HUES64 (cell line): ENCODE data around the gene FHIT.
"Not testable (repeated sequence)": the region's sequence is repeated elsewhere in the genome, so short reads cannot be mapped to it uniquely, and the experiment has no call there.

Experiments used
- H3K27ac ChIP-seq: 2 replicates; pipeline ENCODE4 v1.7.0; 2013; ENCODE audit warnings: low read depth, low read length, inconsistent platforms
- H3K27me3 ChIP-seq: 2 replicates; pipeline ENCODE4 v1.6.1; 2013; ENCODE audit warnings: mild to moderate bottlenecking, low read length; ENCODE audit not compliant: insufficient read depth
- H3K36me3 ChIP-seq: 2 replicates; pipeline ENCODE4 v1.6.1; 2013; ENCODE audit warnings: mild to moderate bottlenecking, low read length; ENCODE audit not compliant: insufficient read depth
- H3K4me1 ChIP-seq: 2 replicates; pipeline ENCODE4 v1.6.1; 2013; ENCODE audit warnings: mild to moderate bottlenecking, low read length, moderate library complexity; ENCODE audit not compliant: insufficient read depth
- H3K4me3 ChIP-seq: 2 replicates; pipeline ENCODE4 v1.5.1; 2013; ENCODE audit warnings: mild to moderate bottlenecking, low read length, moderate library complexity
- H3K9ac ChIP-seq: 2 replicates; pipeline ENCODE4 v1.6.1; 2013; ENCODE audit warnings: mild to moderate bottlenecking, low read depth, low read length
- H3K9me3 ChIP-seq: 2 replicates; pipeline ENCODE4 v1.6.1; 2013; ENCODE audit warnings: low read depth, low read length; ENCODE audit not compliant: insufficient read depth
- WGBS: fragments of 150-250, 120-280 bp; methylation state at CpG from one replicate; pipeline ENCODE4 v1.1.7; 2013; ENCODE audit warnings: missing lambda C conversion rate; 5-methylcytosine and 5-hydroxymethylcytosine counted together

The FHIT gene

DNA sequence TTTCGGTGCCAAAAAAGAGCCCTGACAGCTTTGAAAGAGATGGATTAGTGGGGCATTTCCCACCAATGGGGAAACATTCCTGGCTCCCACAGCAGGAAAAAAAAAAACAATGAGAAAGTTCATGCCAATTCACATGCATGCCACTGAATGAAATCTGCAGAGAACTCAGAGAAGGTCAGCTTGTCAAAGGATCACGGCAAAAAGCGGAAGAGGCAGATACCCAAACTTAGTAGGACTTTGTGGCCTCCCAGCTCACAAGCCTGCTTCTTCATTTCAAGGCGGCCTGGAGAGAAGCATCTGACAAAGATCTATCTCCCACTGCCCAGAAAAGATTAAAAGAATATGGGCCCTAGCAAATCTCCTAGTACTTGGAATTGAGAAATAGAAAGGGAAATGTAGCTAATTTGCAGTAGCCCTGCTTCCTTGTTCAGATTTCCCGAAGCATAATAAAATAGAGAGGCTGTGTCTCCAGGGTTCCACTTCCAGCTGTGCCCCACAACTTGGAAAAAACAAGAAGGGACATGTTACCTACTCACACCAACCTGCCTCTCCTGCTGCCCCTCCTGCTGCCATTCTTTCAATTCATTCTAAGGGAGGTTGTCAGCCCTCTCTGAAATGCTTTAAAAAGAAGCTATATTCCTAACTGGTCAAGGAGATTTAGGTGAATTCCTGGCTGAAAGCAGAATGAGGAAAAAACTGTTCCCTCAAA is 170.4 kb downstream of the FHIT start:
- Histone ChIP-seq H3K27me3 (no peaks in the 10 kb centered on the region), H3K4me1 (peaks cover 35% of the 10 kb centered on the region), H3K9me3 (no peaks in the 10 kb centered on the region), H3K4me3 (no peak overlapping the region), H3K36me3 (no peaks in the 10 kb centered on the region), H3K9ac (no peak overlapping the region), H3K27ac (peak overlapping the region; percentile 70; the same call in 1 of the 2 replicates)
- 58% methylated on average over 5 of the region's 5 CpGs for WGBS

DNA sequence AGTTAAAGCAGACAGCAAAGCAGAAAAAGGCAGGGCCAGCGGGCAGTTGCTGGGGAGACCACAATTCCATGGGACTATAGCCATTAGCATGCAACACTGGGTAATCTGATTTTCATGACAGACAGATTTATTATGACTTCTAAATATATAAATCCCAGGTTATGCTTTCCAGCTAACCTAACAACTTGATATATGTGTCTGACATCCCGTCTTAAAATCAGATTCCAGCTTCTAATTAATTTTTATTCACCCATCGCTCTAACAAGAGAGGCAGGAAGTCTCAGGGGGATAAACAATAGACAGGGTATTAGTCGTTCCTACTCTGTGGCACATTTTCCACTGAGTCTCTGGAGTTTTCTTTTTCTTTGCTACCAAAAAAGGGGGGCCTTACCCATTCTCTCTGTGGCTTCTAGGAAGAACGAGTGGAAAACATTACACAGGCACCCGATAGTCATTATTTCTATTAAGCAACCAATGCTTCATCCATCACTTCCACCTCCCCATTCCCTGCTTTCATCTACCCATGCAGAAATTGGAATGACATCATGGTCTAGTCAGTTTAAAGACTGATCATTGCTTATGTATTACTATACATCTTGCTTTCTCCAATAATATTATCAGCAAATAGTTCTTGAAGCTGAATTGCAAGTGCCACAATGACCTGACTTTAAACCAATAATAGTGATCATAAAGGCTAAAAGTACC is 173.1 kb downstream of the FHIT start:
- no peak overlapping the region for H3K27ac ChIP-seq

DNA sequence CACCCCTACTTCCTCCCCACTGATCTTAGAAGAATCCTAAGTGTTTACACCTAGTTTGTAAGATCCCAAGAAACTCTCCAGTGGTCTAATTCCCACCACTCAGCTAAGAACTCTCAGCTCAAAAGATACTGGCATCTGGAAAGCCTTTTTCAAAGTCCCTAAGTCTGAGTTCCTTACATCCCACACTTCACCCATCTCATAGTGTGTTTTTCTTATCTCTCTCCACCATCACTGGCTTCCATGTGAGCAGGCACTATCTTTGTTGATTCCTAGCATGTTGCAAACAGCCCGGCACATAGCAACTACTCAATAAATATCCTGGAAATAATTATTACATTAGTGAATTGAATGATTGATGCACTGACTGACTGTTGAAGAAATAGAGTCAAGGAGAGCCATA is 173.7 kb downstream of the FHIT start:
- no peak overlapping the region for H3K4me3 ChIP-seq
- H3K27ac ChIP-seq, result no peak overlapping the region
- no peaks in the 10 kb centered on the region for H3K27me3 ChIP-seq
- H3K9me3 ChIP-seq, result no peaks in the 10 kb centered on the region
- no peaks in the 10 kb centered on the region for H3K36me3 ChIP-seq
- H3K4me1 ChIP-seq, result peaks cover 38% of the 10 kb centered on the region
- no peak overlapping the region for H3K9ac ChIP-seq
- WGBS, result no CpG with 5 or more reads among the region's 1 CpG

More for the DNA sequence above, 173.1 kb downstream of the FHIT start:
- WGBS, result 92% methylated on average over 6 of the region's 6 CpGs
- Histone ChIP-seq H3K4me1 (peaks cover 38% of the 10 kb centered on the region), H3K4me3 (no peak overlapping the region), H3K36me3 (no peaks in the 10 kb centered on the region), H3K9me3 (no peaks in the 10 kb centered on the region), H3K27me3 (no peaks in the 10 kb centered on the region), H3K9ac (no peak overlapping the region)

DNA sequence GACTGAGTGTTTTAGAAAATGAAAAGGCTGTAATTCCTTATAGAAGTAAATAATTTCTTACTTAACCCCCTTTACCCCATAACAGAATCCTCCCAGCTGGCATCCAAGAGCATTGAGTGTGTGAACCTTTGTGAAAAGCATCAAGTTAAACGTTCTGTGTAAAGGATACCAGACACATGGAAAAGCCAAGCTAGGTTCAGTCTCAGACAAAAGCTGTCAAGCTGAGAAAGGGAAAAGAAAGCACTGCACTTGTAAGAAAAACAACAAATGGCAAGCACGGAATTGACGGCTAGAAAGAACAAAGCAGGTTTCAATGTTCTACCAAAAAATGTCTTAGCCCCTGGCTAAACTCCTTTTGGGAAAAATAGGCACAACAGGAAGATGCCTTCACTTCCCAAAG is 176.5 kb downstream of the FHIT start:
- 65% methylated on average over 3 of the region's 3 CpGs for WGBS
- H3K27ac ChIP-seq, result no peak overlapping the region
- H3K27me3 ChIP-seq, result no peaks in the 10 kb centered on the region
- H3K9me3 ChIP-seq, result no peaks in the 10 kb centered on the region
- peaks cover 20% of the 10 kb centered on the region; the same call in 1 of the 2 replicates for H3K4me1 ChIP-seq
- H3K9ac ChIP-seq, result no peak overlapping the region
- H3K4me3 ChIP-seq, result no peak overlapping the region
- H3K36me3 ChIP-seq, result no peaks in the 10 kb centered on the region

GRCh38 chr3:61073566-61074165 is 177.6 kb downstream of the FHIT start:
- 98% methylated on average over 3 of the region's 4 CpGs for WGBS
- no peaks in the 10 kb centered on the region for H3K36me3 ChIP-seq
- no peaks in the 10 kb centered on the region for H3K27me3 ChIP-seq
- no peak overlapping the region for H3K4me3 ChIP-seq
- H3K9me3 ChIP-seq, result no peaks in the 10 kb centered on the region
- peaks cover 20% of the 10 kb centered on the region; the same call in 1 of the 2 replicates for H3K4me1 ChIP-seq
- no peak overlapping the region for H3K27ac ChIP-seq
- H3K9ac ChIP-seq, result no peak overlapping the region

GRCh38 chr3:61068084-61068483 is 183.2 kb downstream of the FHIT start:
- WGBS, result 91% methylated on average over 4 of the region's 4 CpGs
- Histone ChIP-seq H3K36me3 (no peaks in the 10 kb centered on the region), H3K27ac (no peak overlapping the region), H3K9ac (no peak overlapping the region), H3K4me3 (no peak overlapping the region), H3K27me3 (no peaks in the 10 kb centered on the region), H3K4me1 (no peaks in the 10 kb centered on the region), H3K9me3 (no peaks in the 10 kb centered on the region)

GRCh38 chr3:61066800-61067199 is 184.5 kb downstream of the FHIT start:
- WGBS, result 95% methylated on average over 2 of the region's 2 CpGs
- Histone ChIP-seq H3K4me1 (no peaks in the 10 kb centered on the region), H3K27me3 (no peaks in the 10 kb centered on the region), H3K9ac (no peak overlapping the region), H3K27ac (no peak overlapping the region), H3K9me3 (no peaks in the 10 kb centered on the region), H3K4me3 (no peak overlapping the region), H3K36me3 (no peaks in the 10 kb centered on the region)

DNA sequence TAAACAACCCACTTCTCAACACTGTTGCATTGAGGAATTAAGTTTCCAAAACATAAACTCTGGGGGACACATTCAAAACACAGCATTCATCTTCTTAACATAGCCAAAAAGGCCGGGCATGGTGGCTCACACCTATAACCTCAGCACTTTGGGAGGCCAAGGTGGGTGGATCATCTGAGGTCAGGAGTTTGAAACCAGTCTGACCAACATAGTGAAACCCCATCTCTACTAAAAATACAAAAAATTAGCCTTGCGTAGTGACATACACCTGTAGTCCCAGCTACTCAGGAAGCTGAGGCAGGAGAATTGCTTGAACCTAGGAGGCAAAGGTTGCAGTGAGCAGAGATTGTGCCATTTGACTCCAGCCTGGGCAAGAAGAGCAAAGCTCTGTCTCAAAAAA is 185.0 kb downstream of the FHIT start:
- H3K9ac ChIP-seq, H3K9me3 ChIP-seq, H3K36me3 ChIP-seq, H3K27ac ChIP-seq, H3K4me1 ChIP-seq, H3K27me3 ChIP-seq, H3K4me3 ChIP-seq: not testable (repeated sequence)
- WGBS, result 95% methylated on average over 2 of the region's 2 CpGs

GRCh38 chr3:61065451-61066011 is 185.7 kb downstream of the FHIT start:
- no peak overlapping the region for H3K27ac ChIP-seq
- WGBS, result 100% methylated on average over 2 of the region's 3 CpGs
- H3K27me3 ChIP-seq, result no peaks in the 10 kb centered on the region
- no peaks in the 10 kb centered on the region for H3K4me1 ChIP-seq
- H3K4me3 ChIP-seq, result no peak overlapping the region
- no peaks in the 10 kb centered on the region for H3K36me3 ChIP-seq
- no peak overlapping the region for H3K9ac ChIP-seq
- H3K9me3 ChIP-seq, result no peaks in the 10 kb centered on the region

DNA sequence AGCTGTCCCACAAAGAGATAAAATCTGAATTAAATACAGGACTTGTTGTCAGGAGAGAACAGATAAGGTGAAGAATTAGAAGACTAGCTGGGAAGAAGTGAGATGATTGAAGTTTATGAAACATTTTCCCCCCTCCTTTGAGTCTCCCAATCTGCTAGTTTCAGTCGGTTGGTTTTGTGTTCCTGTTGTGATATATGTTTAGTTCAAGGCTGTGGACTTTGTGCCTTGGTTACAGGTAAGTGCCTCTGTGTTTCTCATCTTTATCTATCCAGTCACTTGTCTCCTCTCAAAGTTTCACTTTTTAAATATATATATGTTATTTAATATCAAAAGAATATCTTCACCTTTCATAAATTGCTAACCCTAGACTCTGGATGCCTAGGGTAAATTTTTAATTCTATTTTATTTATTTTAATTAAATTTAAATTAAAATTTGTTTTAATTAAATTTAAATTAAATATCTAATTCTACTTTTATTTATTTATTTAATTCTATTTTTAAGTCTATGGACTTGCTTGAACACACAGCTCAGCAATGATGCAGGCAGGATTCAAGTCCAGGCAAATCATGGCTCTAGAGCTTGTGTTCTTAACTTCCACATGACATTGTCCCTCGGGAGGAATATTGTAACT is 190.0 kb downstream of the FHIT start:
- Histone ChIP-seq H3K36me3 (no peaks in the 10 kb centered on the region), H3K4me1 (no peaks in the 10 kb centered on the region), H3K4me3 (no peak overlapping the region), H3K27me3 (no peaks in the 10 kb centered on the region), H3K9ac (no peak overlapping the region), H3K9me3 (no peaks in the 10 kb centered on the region), H3K27ac (no peak overlapping the region)
- WGBS, result 94% methylated on average over 1 of the region's 2 CpGs

DNA sequence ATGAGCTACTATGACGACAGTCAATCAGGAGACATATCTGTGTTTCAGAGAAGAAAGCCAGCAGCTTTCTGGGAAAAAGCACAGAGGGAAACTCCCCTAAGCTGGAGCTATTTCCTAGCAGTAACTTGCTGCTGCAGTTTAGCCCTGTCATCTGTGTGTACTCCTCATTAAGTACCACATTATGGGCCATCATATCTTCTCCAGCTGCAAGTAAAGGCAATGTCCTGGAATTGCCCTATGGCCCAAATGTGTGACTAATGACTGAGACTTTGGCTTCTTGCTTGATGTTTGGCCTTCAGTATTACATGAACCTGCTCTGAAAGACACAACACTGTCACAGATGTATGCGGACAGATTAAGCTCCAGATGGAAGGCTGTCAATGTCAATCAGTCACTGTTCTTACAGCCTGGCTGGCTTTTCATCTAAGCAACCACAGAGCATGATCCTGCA is 190.8 kb downstream of the FHIT start:
- no peaks in the 10 kb centered on the region for H3K9me3 ChIP-seq
- H3K36me3 ChIP-seq, result no peaks in the 10 kb centered on the region
- 94% methylated on average over 2 of the region's 2 CpGs for WGBS

More for the DNA sequence above, 190.8 kb downstream of the FHIT start:
- H3K9ac ChIP-seq, result no peak overlapping the region
- no peak overlapping the region for H3K4me3 ChIP-seq
- H3K27me3 ChIP-seq, result no peaks in the 10 kb centered on the region
- H3K27ac ChIP-seq, result no peak overlapping the region
- no peaks in the 10 kb centered on the region for H3K4me1 ChIP-seq
